ENCODE data around the gene KISS1R.

The KISS1R gene

GRCh38 chr19:964116-964520 is 47.0 kb downstream of the KISS1R start:
- Histone ChIP-seq H3K36me3 (ENCODE audit: control insufficient read depth, insufficient read depth, low read length) (peaks cover 58% of the 10 kb centered on the region), H3K27me3 (replicated peaks; ENCODE audit: control insufficient read depth, insufficient read depth, low read length) (no peaks in the 10 kb centered on the region), H3K4me3 (replicated peaks; ENCODE audit: low read depth, low read length) (no peak overlapping the region)
- TF ChIP-seq CTCF (IDR thresholded peaks at IDR 0.05; ENCODE audit: insufficient read depth, low read length, poor library complexity, severe bottlenecking) = no peak
- DNase-seq (ENCODE audit: extremely low read depth, insufficient read length) = no peak

GRCh38 chr19:964761-965694 is 47.9 kb downstream of the KISS1R start:
- TF ChIP-seq CTCF (IDR thresholded peaks at IDR 0.05; ENCODE audit: insufficient read depth, low read length, poor library complexity, severe bottlenecking) = no peak
- no peak for DNase-seq (ENCODE audit: extremely low read depth, insufficient read length)
- Histone ChIP-seq H3K36me3 (ENCODE audit: control insufficient read depth, insufficient read depth, low read length) (peaks cover 54% of the 10 kb centered on the region), H3K4me3 (replicated peaks; ENCODE audit: low read depth, low read length) (no peak overlapping the region), H3K27me3 (replicated peaks; ENCODE audit: control insufficient read depth, insufficient read depth, low read length) (no peaks in the 10 kb centered on the region)

GRCh38 chr19:966485-967088 is 49.5 kb downstream of the KISS1R start:
- Histone ChIP-seq H3K27me3 (replicated peaks; ENCODE audit: control insufficient read depth, insufficient read depth, low read length) (no peaks in the 10 kb centered on the region), H3K4me3 (replicated peaks; ENCODE audit: low read depth, low read length) (no peak overlapping the region), H3K36me3 (ENCODE audit: control insufficient read depth, insufficient read depth, low read length) (peaks cover 49% of the 10 kb centered on the region)
- DNase-seq (ENCODE audit: extremely low read depth, insufficient read length) = no peak
- TF ChIP-seq CTCF (IDR thresholded peaks at IDR 0.05; ENCODE audit: insufficient read depth, low read length, poor library complexity, severe bottlenecking) = no peak
